Brain microvascular endothelial cell (primary cell): ENCODE measurements around the gene MUC6.

Experiments used
- DNase-seq: peaks from one replicate; pipeline ENCODE4 v3.0.0-alpha.2; 2020
- H3K27ac ChIP-seq: fragments of 250-450 bp; sonication (Bioruptor Pico); 2 replicates; pipeline ENCODE4 v1.5.1; 2020; ENCODE audit warnings: mild to moderate bottlenecking, moderate library complexity
- H3K27me3 ChIP-seq: fragments of 250-450 bp; sonication (Bioruptor Pico); replicated peaks from 2 replicates; pipeline ENCODE4 v1.5.1; 2020; ENCODE audit warnings: mild to moderate bottlenecking
- H3K36me3 ChIP-seq: fragments of 250-450 bp; sonication (Bioruptor Pico); replicated peaks from 2 replicates; pipeline ENCODE4 v1.5.1; 2020; ENCODE audit warnings: mild to moderate bottlenecking
- H3K4me3 ChIP-seq: 2 replicates; pipeline ENCODE4 v1.5.1; 2011; ENCODE audit warnings: low read depth, mild to moderate bottlenecking, control low read depth, low read length, moderate library complexity
- in situ Hi-C: cut with HindIII; loops from 2 replicates; pipeline ENCODE4 v1.10.0; 2017; ENCODE audit warnings: low sequenced_read_pairs, low pct_ligation_motif_present
- TF ChIP-seq, protein P1 (sequence below): IDR thresholded peaks from 2 replicates; pipeline ENCODE4 v1.5.1; 2011; ENCODE audit warnings: low read depth, mild to moderate bottlenecking, moderate library complexity, low read length, control low read depth, inconsistent platforms; ENCODE audit errors: missing control alignments

MUC6 gene

DNA sequence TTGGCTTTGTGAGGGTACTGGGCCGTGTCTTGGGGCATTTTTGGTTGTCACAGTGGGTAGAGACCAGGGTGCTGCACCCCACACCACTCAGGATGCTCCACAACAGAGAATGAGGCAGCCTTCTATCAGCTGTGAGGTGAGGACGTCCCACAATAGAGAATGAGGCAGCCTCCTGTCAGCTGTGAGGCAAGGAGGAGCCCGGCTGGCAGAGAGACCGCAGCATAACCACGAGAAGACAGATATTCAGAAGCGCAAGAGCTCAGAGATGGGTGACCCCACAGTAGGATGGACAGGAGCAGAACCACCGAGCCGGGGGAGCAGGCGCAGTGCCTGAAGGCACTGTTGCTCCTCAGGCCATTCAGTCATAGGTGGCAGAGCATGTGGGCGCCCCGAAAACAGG is 63.3 kb downstream of the MUC6 start:
- in situ Hi-C loops = no loop called here

DNA sequence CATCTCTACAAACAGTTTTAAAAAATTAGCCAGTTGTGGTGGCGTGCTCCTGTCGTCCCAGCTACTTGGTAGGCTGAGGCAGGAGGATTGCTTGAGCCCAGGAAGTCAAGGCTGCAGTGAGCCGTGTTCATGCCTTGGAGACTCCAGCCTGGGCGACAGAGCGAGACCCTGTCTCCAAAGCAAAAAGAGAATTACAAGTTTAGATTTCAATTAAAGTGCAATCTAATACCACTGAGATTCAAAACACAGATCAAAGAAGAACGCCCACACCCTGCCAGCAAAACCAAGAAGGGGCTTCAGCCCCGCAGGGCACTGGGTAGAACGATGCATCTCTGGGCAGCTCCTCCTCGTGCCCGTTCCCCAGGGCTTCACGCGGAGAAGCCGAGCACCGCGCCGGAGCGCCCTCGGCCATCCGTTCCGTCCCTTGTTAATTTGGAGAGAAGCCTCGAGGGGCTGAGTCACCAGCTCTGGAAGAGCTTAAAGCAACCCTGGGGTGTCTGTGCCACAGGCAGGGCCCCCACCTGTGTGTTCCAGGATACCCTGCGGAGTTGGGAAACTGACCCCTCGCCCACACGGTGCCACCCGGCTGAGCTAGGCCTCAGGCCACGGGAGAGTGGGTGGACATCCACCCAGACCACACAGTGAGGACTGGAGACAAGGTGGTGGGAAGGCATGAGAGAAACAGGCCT is 63.9 kb downstream of the MUC6 start:
- in situ Hi-C loops = no loop called here
- Histone ChIP-seq H3K27ac (no peak overlapping the region), H3K36me3 (peaks cover 19% of the 10 kb centered on the region), H3K27me3 (no peaks in the 10 kb centered on the region), H3K4me3 (no peak overlapping the region)
- no peak for DNase-seq
- TF ChIP-seq, protein P1, sequence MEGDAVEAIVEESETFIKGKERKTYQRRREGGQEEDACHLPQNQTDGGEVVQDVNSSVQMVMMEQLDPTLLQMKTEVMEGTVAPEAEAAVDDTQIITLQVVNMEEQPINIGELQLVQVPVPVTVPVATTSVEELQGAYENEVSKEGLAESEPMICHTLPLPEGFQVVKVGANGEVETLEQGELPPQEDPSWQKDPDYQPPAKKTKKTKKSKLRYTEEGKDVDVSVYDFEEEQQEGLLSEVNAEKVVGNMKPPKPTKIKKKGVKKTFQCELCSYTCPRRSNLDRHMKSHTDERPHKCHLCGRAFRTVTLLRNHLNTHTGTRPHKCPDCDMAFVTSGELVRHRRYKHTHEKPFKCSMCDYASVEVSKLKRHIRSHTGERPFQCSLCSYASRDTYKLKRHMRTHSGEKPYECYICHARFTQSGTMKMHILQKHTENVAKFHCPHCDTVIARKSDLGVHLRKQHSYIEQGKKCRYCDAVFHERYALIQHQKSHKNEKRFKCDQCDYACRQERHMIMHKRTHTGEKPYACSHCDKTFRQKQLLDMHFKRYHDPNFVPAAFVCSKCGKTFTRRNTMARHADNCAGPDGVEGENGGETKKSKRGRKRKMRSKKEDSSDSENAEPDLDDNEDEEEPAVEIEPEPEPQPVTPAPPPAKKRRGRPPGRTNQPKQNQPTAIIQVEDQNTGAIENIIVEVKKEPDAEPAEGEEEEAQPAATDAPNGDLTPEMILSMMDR = no peak

More for the DNA sequence above, 63.3 kb downstream of the MUC6 start:
- Histone ChIP-seq H3K27me3 (no peaks in the 10 kb centered on the region), H3K36me3 (peaks cover 23% of the 10 kb centered on the region), H3K4me3 (no peak overlapping the region), H3K27ac (no peak overlapping the region)
- TF ChIP-seq, protein P1 = no peak
- no peak for DNase-seq

- TF ChIP-seq, protein P1 = no peak
- in situ Hi-C loops = no loop called here
- H3K27ac ChIP-seq = no peak overlapping the region
- H3K36me3 ChIP-seq = peaks cover 15% of the 10 kb centered on the region
- H3K4me3 ChIP-seq = no peak overlapping the region
- no peak for DNase-seq
- H3K27me3 ChIP-seq = no peaks in the 10 kb centered on the region
Observed at GRCh38 chr11:971731-972365, 64.7 kb downstream of the MUC6 start.

DNA sequence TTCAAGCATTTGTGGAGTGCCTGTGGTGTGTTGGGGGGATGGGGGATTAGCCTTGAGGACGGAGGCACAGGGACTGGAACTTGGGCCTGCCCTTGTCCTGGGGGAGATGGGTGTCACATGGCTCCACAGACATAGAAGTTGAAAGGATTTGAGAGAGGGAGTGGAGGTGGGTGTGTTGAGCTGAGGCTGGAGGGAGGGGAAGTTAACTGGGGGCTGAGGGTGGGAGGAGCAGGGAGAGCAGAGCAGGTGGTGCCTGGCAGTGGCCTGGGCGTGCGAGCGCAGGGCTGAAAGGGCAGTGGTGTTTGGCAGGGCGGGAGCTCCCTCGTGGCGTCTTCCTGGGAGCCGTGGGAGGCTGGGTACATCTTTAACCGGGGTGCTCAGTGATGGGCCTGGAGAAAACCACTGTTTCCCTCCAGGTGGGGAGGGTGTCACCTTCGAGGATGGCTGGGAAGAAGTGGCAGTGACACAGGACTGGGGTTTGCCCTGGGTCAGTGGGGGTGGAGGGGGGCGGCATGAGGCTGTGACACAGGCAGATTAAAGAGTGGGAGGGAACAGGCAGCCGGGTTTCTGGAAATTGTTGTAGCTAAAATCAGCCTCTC is 65.3 kb downstream of the MUC6 start:
- Histone ChIP-seq H3K36me3 (peaks cover 15% of the 10 kb centered on the region), H3K4me3 (no peak overlapping the region), H3K27ac (no peak overlapping the region), H3K27me3 (no peaks in the 10 kb centered on the region)
- TF ChIP-seq, protein P1 = no peak
- no peak for DNase-seq
- in situ Hi-C loops = no loop called here

GRCh38 chr11:970319-970871 is 66.1 kb downstream of the MUC6 start:
- no peak overlapping the region for H3K4me3 ChIP-seq
- peaks cover 15% of the 10 kb centered on the region for H3K36me3 ChIP-seq
- no peak for DNase-seq
- TF ChIP-seq, protein P1 = no peak
- in situ Hi-C loops = no loop called here
- H3K27ac ChIP-seq = no peak overlapping the region
- H3K27me3 ChIP-seq = no peaks in the 10 kb centered on the region
